Measurements from ENCODE around the gene INIP.
A peak's percentile ranks its signal among the peaks of the same experiment; 100 is the strongest.

INIP gene, protein sequence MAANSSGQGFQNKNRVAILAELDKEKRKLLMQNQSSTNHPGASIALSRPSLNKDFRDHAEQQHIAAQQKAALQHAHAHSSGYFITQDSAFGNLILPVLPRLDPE

GRCh38 chr9:112717661-112718331 lies at the start of gene INIP:
TSS of gene INIP (minus strand) at chr9:112718117. CDS start at chr9:112716485, 1,632 bp downstream.
- DNase-seq = peak; percentile 66 to 98 (median 95)

- DNase-seq = no peak
These were observed 47.4 kb upstream of the INIP start for GRCh38 chr9:112765281-112765680.

DNA sequence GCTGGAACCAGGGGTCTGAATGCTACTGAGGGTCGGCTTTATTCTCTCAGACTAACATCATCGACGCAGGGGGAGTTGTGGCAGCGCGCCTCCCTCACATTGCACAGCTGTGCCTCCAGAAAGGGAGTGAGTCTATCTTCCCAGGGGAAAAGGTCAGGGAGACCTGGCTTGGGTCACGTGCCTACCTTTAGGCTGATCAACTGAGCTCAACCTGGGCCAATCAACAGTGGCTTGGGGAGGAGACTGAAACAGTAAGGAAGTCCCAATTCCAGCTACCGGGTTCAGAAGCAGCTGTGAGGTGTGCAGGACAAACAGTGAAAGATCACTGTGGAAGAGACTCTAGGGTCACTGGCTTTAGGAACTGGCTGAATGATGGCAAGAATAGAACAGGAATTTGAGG lies 46.9 kb upstream of the INIP start:
- DNase-seq = no peak

DNA sequence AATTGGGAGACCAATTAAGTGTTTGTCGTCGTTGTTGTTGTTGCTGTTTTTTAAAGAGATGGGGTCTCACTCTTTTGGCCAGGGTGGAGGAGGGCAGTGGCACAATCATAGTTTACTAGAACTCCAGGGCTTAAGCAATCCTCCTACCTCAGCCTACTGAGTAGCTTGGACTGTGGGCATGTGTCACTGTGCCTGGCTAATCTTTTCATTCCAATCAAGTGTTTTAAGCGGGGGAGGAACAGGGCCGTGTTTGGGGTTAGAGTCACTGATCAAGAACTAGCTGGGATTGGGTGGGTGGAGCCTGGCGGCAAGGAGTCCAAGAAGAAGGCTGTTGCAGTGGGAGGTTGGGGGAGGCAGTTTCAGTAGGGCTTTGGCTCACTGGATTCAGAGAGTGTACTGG lies 46.4 kb upstream of the INIP start:
- no peak for DNase-seq

GRCh38 chr9:112762726-112763518 lies 45.0 kb upstream of the INIP start:
- DNase-seq = no peak

- DNase-seq = no peak
These were observed 44.2 kb upstream of the INIP start for GRCh38 chr9:112761912-112762655.

GRCh38 chr9:112760821-112761220 lies 42.9 kb upstream of the INIP start:
- DNase-seq = no peak

GRCh38 chr9:112757940-112758339 lies 40.0 kb upstream of the INIP start:
- DNase-seq = no peak

DNA sequence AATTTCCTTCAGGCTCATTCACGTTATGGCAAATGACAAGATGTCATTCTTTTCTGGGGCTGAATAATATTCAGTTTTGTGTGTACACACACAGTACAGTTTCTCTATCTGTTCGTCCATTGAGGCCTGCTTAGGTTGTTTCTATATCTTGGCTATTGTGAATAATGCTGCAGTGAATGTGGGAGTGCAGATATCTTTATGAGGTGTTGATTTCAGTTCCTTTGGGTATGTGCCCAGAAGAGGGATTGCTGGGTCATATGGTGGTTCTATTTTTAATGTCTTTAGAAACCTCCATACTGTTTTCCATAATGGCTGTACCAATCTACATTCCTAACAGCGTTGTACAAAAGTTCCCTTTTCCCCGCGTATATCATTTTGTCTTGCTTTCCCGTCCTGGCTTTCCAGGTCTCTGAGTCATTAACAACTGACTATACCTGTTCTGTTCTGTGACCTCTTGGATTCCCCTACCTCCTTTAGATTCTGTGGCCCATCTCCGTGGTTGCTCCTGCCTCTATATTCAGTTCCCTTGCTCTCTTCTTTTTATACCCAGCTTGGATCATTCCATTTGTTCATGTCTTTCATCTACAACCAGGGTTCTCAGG lies 39.5 kb upstream of the INIP start:
- DNase-seq = no peak

DNA sequence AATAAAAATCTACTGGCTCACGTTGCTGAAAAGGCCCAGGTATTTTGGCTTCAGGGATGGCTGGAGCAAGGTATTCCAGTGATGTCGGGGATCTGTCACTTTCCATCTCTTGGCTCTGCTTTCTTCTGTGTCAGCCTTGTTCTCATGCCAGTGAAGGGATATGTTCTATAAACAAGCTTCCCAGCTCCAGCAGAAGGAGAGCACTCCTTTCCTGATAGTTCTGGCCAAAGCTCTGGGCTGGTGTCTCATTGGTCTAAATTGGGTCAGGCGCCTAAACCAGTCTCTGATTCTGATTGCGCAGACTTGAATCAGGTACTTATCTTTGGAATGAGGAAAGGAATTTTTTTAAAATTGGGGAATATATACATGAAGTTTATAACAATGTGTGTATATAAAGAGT lies 37.8 kb upstream of the INIP start:
- no peak for DNase-seq

GRCh38 chr9:112755016-112755427 lies 37.1 kb upstream of the INIP start:
- DNase-seq = no peak

GRCh38 chr9:112754578-112754977 lies 36.7 kb upstream of the INIP start:
- DNase-seq = no peak

DNA sequence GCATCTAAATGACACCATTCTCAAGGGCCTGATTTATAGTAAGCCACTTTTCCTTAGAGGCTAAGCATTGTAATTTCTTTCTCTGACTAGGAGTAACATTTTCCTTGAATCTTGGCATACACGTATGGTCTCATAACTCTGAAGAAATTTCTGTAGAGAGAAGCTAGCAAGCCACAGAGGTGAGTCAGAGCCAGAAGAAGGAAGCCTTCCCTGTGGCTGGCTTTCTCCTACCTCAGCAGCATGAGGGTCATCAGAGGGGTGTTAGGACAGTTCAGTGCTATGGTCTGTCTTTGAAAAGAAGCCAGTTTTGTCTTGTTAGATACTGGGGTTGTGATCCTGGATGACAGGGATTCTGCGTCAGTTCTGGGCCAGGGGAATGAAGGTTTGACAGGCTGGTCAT lies 35.8 kb upstream of the INIP start:
- no peak for DNase-seq

DNA sequence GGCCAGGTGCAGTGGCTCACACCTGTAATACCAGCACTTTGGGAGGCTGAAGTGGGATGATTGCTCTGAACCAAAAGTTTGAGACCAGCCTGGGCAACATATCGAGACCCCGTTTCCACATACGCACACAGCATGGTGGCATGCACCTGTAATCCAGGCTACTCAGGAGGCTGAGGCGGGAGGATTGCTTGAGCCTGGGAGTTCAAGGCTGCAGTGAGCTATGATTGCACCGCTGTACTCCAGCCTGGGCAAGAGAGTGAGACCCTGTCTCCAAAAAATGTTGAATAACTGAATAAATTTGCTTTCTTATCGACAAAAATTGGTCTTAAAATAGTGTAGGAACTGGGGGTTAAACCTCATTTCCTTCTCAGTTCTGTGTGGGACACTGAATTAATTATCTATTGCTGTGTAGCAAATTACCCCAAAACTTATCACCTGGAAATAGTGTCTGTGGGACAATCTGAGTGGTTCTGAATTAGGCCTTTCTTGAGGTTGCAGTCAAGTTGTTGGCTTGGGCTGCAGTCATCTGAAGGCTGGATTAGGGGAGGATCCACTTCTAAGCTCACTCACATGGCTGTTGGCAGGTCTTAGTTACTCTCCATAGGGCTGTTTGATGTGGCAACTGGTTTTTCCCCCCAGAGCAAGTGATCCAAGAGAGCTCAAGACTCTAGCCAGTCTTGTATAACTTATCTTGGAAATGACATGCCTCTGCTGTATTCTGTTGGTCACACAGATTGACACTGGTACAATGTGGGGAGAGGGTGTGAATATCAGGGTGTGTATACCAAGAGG lies 34.6 kb upstream of the INIP start:
- no peak for DNase-seq

DNA sequence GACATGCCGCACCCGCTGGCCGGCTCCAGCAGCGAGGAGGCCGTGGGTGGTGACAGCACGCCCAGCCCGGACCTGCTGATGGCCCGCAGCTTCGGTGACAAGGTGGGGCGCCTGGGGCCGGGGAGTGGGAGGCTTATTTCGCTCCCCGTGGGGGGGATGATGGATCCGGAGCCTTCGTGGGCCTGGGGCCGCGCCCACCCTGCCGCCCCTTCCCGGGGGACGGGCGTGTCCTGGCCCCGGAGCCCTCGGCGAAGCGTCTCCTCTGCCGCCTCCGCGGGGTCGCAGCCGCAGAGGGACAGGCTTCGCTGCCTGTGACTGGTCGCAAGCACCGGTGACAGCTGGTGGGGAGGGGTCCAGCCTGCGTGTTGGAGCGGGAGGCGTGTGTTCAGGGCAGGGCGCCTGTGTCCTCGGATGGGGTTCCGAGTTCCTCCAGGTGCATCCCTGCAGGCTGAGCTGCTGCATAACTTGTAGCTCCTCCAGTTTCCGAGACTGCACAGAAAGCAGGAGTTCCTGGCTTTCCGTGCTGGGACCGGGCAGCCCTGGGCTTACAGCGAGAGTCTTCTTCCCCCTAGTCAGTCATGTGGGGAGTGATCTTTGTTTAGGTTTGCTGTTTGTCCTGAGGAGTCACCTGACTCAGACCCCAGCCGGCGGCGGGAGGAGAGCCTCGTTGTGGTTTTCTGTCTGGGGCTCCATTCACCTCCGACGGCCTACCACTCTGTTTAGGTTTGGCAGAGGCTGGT lies 33.3 kb upstream of the INIP start:
- peak in 50 of 56 donors; percentile 5 to 71 (median 44) for DNase-seq

DNA sequence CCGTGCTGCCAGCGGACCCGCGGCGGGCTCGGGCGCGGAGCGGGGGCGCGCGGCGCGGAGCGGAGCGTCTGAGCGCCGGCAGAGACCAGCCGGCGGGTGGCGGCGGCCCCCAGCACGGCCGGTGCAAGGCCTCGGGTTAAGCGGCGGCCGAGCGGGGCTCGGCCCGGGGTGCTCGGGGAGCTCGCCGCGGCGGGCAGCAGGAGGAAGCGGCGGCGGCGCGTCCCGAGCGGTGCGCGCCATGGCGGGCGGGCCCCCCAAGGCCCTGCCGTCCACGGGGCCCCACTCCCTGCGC lies 32.8 kb upstream of the INIP start:
- peak in 1 of 56 donors; percentile 60 for DNase-seq

GRCh38 chr9:112750016-112750763 lies 32.3 kb upstream of the INIP start, which contains the start of gene SNX30:
TSS of gene SNX30 (plus strand) at chr9:112750760. CDS start at chr9:112751002, 242 bp downstream.
- peak; percentile 29 to 93 (median 84) for DNase-seq

- DNase-seq = peak in 54 of 56 donors; percentile 18 to 95 (median 78)
These were observed 29.2 kb upstream of the INIP start for GRCh38 chr9:112747094-112747493.

GRCh38 chr9:112744177-112744576 lies 26.3 kb upstream of the INIP start:
- DNase-seq = no peak

All from nucleus accumbens (tissue), 56 donors.